HG03060 (cell line): ENCODE measurements around the gene HYI.
"Not testable (repeated sequence)": the region's sequence is repeated elsewhere in the genome, so short reads cannot be mapped to it uniquely, and the experiment has no call there.

Source experiments
- ATAC-seq: cut with Tn5 transposase; IDR thresholded peaks from one replicate; pipeline ENCODE4 v1.9.1; 2021; ENCODE audit warnings: low read depth, moderate number of reproducible peaks; ENCODE audit not compliant: unreplicated experiment

HYI gene

GRCh38 chr1:43453442-43454269, at the start of gene HYI:
HYI (minus strand) TSS chr1:43453931; CDS start chr1:43453793, 138 bp downstream.
- ATAC-seq: no peak

GRCh38 chr1:43501806-43502205, 48.1 kb upstream of the HYI start:
- not testable (repeated sequence) for ATAC-seq

GRCh38 chr1:43499898-43500297, 46.2 kb upstream of the HYI start:
- no peak for ATAC-seq

GRCh38 chr1:43495204-43495603, 41.5 kb upstream of the HYI start:
- no peak for ATAC-seq

GRCh38 chr1:43493661-43494450, 40.1 kb upstream of the HYI start:
- no peak for ATAC-seq

GRCh38 chr1:43492826-43493225, 39.1 kb upstream of the HYI start:
- no peak for ATAC-seq

GRCh38 chr1:43491061-43491460, 37.3 kb upstream of the HYI start:
- no peak for ATAC-seq

GRCh38 chr1:43488165-43488564, 34.4 kb upstream of the HYI start:
- ATAC-seq: no peak

GRCh38 chr1:43484367-43484766, 30.6 kb upstream of the HYI start:
- no peak for ATAC-seq

GRCh38 chr1:43482215-43482614, 28.5 kb upstream of the HYI start:
- ATAC-seq: no peak

- ATAC-seq: no peak
Observed at GRCh38 chr1:43481491-43481890, 27.8 kb upstream of the HYI start.

GRCh38 chr1:43479414-43479813, 25.7 kb upstream of the HYI start:
- ATAC-seq: no peak

GRCh38 chr1:43477716-43478115, 24.0 kb upstream of the HYI start:
- ATAC-seq: no peak

GRCh38 chr1:43475611-43476401, 22.1 kb upstream of the HYI start:
- not testable (repeated sequence) for ATAC-seq

- ATAC-seq: no peak
Observed at GRCh38 chr1:43473463-43473862, 19.7 kb upstream of the HYI start.

- not testable (repeated sequence) for ATAC-seq
Observed at GRCh38 chr1:43472463-43473151, 18.9 kb upstream of the HYI start.

- no peak for ATAC-seq
Observed at GRCh38 chr1:43472087-43472462, 18.3 kb upstream of the HYI start.

- no peak for ATAC-seq
Observed at GRCh38 chr1:43469932-43470331, 16.2 kb upstream of the HYI start.

GRCh38 chr1:43468414-43468813, 14.7 kb upstream of the HYI start:
- no peak for ATAC-seq

- no peak for ATAC-seq
Observed at GRCh38 chr1:43466403-43466802, 12.7 kb upstream of the HYI start.
